NCI-H446 treated with DMSO at 0.1 percent for 48 hours (cell line): ENCODE results near the gene HGS.

Source experiments
- DNase-seq: peaks from one replicate; lab custom pipeline; 2025; lab: John Stamatoyannopoulos, UW

HGS gene

DNA sequence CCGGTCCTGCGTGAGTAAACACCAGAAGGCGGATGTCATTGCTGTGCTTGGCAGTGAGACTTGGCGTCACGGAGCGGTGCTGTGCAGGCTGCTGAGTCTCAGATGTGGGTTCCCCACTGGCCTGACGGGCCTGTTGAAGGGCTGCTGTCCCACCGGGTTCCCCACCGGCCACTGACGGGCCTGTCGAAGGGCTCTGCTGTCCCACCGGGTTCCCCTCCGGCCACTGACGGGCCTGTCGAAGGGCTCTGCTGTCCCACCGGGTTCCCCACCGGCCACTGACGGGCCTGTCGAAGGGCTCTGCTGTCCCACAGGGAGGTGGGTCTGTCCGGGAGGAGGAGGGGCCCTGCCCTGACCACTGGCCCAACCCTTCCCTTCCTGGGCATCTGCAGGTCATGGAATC, 2.8 kb downstream of the HGS start:
- no peak for DNase-seq

DNA sequence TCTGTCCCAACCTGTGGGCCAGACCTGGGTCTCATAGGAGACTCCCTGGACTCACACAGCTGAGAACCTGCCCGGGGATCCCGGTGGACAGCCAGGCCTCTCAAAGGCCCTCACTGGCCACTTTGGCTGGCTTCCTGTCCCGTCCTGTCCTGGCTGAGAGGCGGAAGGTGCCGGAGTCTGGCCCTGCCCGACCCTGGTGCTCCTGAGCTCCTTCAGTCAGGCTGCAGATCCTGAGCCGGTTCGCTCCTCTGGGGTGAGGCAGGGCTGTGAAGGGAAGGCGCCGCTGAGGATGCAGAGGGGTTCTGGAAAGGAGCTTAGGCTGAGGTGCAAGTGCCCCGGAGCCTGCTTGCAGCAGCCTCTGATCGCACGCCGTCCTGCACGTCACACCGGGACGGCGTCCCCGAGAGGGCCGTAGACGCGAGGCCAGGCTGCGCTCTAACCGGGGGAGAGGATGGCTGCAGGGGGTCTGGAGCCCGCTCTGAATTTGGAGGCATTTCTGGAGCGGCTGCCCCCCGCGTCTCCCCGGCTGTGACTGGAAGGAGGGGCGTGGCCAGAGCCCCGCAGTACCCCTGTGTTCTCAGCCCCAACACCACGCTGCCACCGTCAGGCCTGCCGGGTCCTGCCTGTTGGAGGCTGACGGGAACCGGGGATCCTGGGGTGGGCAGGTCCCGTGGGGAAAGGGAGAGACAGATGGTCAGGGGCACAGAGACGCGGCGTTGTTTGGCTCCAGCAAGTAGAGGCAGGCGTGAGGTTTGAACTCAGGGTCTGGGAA, 4.1 kb downstream of the HGS start:
- DNase-seq, result no peak

DNA sequence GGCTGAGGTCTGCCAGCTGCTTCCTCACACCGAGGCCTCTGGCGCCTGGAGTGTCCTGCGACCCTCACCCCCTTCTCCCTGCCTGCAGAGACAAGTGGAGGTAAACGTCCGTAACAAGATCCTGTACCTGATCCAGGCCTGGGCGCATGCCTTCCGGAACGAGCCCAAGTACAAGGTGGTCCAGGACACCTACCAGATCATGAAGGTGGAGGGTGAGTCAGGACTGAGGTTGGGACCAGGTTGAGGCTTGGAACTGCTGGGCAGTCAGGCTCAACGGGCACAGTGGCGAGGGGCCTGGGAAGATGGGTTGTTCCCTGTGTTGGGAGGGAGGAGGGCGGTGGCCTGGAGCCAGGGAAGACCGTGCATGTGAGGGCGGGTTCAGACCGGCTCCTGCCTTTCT, 4.8 kb downstream of the HGS start:
- no peak for DNase-seq

DNA sequence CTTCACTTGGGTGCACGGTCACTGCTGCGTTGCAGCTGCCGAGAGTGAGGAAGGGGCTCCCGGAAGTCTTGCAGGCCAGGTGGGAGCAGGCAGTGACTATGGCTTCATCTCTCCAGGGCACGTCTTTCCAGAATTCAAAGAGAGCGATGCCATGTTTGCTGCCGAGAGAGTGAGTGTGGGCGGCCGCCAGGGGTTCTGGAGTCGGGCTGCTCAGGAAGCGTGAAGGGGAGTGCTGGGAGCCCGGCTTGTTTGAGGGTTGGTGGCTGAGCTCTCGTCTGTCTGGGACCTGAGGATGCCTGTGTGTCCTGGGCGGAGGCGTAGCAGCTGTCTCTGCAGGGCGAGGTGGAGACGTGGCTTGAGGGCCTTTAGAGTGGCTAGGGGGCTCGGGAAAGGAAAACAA, 6.3 kb downstream of the HGS start:
- no peak for DNase-seq

DNA sequence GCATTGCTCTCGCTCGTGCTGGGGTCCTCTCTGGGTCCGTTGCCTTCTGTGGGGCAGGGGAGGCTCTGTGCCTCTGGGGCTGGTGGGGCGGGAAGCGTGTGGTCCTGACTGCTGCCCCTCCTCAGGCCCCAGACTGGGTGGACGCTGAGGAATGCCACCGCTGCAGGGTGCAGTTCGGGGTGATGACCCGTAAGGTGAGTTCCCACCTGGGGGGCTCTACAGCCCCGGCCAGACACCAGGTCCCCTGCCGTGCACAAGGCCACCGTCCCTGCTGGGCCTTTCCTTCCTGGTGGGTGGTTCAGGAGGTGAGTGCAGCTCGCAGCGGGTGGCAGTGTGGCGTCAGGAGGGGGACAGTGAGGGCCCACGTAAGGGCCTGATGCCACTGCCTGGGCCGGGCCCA, 6.7 kb downstream of the HGS start:
- DNase-seq, result no peak

DNA sequence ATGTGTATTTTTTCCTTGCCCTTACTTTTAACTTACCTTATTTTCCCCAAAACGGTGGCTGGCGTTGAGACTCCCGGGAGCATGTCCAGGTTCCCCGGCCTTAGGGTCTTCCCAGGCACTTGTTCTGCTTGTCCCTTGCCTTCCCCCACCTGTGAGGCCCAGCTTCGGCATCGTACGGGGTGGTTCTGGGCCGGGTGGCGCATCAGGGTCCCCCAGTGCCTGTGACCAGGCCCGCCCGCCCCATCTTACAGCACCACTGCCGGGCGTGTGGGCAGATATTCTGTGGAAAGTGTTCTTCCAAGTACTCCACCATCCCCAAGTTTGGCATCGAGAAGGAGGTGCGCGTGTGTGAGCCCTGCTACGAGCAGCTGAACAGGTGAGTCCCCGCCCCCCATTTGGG, 7.4 kb downstream of the HGS start:
- DNase-seq, result no peak

DNA sequence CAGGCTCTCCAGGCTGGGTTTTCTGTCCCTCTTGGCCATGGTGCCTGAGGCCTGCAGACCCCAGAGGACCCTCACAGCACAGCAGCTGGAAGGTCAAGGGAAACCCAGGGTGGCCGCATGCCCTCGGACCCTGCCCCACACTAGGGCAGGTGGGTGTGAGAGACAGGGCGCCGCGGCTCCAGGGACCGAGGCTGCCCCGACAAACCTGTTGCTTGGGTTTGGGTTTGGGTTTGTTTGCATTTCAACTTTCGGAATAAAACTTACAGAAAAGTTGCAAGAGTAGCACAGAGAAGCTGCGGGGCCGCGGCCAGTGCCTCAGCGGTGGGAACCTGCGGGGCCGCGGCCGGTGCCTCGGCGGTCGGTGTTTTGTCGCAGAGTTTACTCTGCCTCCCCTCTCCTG, 7.8 kb downstream of the HGS start:
- DNase-seq, result no peak

DNA sequence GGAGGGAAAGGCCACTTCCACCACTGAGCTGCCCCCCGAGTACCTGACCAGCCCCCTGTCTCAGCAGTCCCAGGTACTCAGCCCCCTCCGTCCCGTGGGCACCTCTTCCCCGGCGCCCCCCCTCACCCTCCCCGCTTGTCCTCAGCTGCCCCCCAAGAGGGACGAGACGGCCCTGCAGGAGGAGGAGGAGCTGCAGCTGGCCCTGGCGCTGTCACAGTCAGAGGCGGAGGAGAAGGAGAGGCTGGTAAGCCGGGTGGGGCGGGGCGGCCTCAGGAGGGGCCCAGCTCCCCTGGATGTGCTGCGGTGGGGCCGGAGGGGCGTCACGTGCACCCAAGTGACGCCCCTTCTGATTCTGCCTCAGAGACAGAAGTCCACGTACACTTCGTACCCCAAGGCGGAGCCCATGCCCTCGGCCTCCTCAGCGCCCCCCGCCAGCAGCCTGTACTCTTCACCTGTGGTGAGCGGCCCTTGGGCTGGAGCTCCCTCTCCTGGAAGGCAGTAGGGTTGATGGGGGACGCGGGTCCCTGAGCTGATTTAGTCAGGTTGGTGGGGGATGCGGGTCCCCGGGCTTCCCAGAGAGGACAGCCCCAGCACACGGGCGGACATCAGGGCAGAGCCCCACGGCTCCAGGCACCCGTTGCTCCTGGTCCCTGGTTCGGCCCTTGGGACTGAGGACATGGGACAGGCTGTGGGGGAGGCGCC, 9.8 kb downstream of the HGS start:
- no peak for DNase-seq

DNA sequence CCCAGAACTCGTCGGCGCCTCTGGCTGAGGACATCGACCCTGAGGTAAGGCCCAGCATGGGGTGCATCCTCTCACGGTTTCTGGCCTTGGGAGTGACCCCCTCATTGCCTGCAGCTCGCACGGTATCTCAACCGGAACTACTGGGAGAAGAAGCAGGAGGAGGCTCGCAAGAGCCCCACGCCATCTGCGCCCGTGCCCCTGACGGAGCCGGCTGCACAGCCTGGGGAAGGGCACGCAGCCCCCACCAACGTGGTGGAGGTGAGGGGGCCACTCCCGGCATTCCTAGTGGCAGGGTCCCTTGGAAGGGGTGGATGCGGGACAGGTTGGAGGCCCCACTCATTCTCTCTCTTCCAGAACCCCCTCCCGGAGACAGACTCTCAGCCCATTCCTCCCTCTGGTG, 11.0 kb downstream of the HGS start:
- DNase-seq, result no peak

DNA sequence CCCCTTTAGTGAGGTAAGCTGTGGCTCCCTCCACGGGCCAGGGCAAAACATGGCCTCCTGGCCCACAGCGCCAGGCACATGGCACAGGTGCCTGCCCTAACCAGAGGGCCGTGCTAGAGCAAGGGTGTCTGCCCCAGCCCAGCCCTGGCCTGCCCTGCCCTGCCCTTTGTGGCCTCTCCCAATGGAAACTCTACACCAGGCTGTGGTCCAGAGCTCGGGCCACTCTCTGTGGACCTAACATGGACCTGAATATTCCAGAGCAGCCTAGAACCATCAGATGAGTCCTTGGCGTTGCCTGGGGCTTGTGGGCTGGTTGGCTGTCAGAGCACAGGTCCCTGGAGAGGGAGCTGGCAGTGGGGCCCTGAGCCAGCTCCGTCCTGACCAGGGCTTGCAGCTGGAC, 11.4 kb downstream of the HGS start:
- no peak for DNase-seq

DNA sequence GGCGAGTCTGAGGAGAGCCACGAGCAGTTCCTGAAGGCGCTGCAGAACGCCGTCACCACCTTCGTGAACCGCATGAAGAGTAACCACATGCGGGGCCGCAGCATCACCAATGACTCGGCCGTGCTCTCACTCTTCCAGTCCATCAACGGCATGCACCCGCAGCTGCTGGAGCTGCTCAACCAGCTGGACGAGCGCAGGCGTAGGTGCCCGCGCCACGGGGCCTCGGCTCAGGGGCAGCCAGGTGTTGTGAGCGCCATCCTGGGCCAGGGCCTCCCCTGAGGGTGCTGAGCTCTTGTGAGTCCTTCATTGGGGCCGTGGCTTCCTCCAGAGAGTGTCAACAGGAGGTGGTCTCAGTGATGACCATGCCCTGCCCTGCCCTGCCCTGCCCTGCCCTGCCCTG, 12.0 kb downstream of the HGS start:
- DNase-seq, result no peak

DNA sequence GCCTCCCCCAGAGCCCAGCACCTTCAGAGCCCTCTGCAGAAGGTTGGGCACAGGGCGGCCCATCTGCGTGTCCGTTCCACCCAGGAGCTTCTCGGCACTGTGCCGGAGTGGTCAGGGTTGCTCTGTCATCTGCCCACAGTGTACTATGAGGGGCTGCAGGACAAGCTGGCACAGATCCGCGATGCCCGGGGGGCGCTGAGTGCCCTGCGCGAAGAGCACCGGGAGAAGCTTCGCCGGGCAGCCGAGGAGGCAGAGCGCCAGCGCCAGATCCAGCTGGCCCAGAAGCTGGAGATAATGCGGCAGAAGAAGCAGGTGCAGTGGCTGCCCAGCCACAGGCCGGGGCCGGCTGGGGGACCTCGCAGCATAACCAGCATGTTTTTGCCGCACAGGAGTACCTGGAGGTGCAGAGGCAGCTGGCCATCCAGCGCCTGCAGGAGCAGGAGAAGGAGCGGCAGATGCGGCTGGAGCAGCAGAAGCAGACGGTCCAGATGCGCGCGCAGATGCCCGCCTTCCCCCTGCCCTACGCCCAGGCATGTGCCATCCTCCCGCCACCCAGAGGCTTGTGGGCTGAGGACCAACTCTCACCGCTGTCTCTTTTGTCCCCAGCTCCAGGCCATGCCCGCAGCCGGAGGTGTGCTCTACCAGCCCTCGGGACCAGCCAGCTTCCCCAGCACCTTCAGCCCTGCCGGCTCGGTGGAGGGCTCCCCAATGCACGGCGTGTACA, 12.6 kb downstream of the HGS start:
- no peak for DNase-seq

DNA sequence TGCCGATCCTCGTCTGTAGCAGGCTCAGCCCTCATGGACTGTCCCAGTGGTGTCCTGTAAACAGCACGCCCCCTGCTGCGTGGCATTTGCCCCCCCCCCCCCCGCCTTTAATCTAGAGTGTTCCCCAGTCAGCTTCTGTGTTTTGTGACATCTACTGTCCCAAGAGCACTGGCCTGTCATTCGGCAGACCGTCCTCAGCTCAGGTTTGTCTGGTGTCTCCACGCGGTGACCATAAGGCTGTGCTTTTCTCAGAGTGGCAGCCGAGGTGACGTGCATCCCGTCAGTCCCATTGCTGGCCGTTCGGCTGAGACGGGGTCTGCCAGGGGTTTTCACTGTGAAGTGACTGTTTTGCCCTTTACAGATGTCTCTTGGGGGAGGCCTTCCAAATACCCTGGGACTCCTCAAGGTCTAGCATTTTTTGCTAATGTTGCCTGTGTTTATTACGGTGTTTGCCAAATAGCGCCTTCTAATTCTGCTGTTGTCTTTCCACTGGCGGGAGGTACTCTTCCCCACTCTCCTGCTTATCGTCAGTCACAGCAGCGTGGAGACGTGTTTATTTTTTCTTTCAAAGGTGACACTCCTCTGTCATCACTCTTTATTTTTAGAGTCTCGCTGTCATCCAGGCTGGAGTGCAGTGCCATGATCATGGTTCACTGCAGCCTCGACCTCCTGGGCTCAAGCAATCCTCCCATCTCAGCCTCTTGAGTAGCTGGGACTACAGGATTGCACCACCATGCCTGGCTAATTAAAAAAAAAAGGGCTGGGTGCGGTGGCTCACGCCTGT, 13.6 kb downstream of the HGS start:
- DNase-seq, result no peak

DNA sequence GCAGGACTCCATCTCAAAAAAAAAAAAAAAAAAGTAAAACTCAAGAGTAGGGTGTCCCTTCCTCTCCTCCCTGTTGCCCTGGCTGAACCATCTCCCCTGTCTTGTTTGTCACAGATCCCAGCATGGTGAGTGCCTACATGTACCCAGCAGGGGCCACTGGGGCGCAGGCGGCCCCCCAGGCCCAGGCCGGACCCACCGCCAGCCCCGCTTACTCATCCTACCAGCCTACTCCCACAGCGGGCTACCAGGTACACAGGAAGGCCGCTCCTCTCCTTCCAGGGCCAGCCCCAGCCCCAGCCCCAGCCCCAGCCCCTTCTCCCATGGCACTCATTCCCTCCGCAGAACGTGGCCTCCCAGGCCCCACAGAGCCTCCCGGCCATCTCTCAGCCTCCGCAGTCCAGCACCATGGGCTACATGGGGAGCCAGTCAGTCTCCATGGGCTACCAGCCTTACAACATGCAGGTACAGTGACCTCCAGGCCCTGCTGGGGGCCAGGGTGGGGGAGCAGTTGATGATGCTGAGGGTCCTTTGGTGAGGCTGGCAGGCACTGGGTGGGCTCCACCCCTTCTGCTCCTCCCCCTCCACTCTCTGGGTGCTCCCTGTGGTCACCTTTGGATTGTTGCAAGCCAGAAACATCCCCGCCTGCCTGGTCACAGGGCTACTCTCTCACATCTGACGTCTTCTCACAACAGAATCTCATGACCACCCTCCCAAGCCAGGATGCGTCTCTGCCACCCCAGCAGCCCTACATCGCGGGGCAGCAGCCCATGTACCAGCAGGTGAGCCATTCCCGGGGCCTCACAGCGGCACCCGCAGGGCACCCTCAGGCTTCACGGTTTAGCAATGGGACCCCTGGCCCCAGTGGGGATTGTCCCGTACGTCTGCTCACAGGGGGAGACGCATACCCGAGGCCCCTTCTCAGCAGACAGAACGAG, 16.8 kb downstream of the HGS start:
- DNase-seq, result no peak

DNA sequence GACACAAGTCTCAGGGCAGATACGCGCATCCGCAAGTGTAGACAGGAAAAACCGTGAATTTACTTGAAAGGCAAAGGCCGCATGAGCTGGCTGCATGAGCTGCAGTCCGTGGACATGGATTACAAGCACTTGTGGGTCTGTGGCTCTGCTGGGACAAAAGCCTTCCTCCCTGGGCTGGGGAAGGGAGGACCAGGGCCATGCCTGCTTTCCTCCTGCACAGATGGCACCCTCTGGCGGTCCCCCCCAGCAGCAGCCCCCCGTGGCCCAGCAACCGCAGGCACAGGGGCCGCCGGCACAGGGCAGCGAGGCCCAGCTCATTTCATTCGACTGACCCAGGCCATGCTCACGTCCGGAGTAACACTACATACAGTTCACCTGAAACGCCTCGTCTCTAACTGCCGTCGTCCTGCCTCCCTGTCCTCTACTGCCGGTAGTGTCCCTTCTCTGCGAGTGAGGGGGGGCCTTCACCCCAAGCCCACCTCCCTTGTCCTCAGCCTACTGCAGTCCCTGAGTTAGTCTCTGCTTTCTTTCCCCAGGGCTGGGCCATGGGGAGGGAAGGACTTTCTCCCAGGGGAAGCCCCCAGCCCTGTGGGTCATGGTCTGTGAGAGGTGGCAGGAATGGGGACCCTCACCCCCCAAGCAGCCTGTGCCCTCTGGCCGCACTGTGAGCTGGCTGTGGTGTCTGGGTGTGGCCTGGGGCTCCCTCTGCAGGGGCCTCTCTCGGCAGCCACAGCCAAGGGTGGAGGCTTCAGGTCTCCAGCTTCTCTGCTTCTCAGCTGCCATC, 17.7 kb downstream of the HGS start:
- DNase-seq, result no peak

DNA sequence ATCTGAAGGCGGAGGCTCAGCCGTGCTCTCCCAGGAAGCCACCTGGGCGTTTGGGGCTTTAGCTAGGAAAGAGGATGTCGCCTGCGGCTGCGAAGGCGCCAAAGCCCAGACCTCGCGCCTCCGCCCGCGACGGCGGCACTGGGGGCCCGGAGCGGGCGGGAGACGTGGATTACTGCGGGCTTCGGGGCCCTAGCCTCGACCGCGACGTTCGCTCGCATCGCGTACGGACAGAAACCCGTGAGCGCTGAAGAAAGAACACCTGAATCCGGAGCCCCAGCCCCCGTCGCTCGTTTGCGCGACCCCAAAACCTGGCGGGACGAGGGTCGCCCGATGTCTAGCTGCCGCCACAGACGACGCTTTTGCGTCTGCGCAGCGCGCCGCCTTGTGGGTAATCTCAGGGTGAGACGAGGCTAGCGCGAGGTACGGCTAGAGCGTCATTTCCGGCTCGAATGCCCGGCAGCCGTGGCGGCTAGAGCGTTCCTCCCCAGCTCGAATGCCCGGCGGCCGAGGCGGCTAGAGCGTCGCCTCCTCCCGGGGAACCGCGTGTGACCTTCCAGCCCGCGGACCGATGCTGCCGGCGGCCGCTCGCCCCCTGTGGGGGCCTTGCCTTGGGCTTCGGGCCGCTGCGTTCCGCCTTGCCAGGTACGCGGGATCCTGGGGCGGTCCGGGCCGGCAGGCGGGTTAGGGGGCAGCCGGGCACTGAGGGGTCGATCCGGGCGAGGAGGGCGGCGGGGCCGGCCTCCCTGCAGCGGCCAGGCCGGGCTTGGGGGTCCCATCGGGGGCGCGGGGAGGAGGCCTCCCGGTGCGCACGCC, 19.3 kb downstream of the HGS start, which contains the start of gene MRPL12:
TSS of gene MRPL12 (plus strand) at position 434 of the 813 bp plus-strand sequence. CDS start at position 569, 135 bp downstream.
- DNase-seq, result peak; percentile 82

DNA sequence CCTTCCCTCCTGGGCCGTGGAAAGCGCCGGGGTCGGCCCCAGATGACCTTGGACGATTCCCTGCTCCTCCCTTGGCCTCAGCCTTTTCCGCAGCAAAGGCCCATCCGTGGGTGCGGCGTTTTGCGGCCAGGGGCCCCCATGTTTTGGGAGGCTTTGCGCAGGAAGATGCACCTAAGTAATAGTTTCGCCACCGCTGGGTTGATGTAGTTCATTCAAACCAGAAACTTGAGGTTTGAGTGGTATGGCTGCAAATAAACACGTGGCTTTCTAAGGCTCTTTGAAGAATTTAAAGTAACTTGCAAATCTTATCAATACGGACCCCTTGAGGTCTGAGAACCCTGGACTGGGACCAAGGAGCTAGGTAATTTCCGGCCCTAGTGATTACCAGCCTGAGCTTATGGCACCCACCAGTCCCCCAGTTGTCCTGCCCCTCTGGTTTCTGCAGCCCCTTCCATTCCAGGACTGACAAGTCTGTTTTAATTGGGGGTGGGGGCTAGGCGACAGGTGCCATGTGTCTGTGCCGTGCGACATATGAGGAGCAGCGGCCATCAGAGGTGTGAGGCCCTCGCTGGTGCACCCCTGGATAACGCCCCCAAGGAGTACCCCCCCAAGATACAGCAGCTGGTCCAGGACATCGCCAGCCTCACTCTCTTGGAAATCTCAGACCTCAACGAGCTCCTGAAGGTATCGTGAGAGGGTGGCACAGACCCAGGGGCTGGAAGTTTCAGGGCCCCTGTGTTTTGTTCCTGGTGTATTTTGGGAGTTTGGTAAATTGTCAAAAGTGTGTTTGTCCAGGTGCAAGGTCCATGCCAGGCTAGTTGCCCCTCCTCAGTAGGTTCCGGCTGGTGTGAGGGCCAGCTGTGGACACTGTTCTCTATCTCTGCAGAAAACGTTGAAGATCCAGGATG, 20.2 kb downstream of the HGS start:
- DNase-seq, result no peak

DNA sequence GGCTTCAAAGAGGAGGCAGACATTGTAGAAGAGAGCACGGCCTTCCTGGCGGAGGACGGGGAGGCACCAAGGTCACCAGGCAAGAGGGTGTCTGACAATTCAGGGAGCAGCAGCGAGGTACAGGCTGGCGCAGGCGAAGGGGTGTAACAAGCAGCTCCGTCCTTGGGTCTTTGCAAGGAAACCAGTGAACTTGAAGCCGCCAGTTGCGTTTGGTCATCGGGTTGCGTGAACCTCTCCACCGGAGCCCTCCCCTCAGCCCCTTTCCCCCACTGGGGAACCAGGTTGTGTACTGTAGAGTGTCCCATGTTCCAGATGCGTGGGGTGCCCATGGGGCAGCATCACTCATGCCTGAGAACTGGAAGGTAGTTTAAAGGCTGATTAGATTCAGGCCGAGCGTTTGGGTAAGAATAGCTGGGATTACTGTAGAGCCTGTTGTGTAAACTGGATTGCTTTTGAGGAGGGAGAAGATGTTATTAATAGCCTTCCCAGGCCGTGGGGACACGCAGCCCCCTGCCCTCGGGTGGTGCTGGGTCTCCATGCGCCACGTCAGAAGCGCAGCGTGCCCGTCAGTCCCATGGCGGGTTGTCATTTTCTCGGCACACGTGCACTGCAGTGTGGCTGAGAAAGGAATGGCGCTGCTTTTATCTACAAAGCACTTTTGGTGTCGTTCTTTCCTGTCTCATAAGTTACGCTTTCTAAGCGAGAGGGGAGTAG, 21.9 kb downstream of the HGS start:
- no peak for DNase-seq
